GM18498 (cell line): ENCODE results near the gene DNAJC11.

Experiments
- ATAC-seq: cut with Tn5 transposase; IDR thresholded peaks from one replicate; pipeline ENCODE4 v1.9.1; 2021; ENCODE audit warnings: mild to moderate bottlenecking, moderate library complexity; ENCODE audit not compliant: unreplicated experiment

Gene DNAJC11

GRCh38 chr1:6587261-6588005 lies 114.2 kb downstream of the DNAJC11 start:
- no peak for ATAC-seq

- ATAC-seq, result no peak
Measured at GRCh38 chr1:6586404-6586816, 115.2 kb downstream of the DNAJC11 start.

GRCh38 chr1:6585841-6586240 lies 115.8 kb downstream of the DNAJC11 start:
- ATAC-seq, result no peak

- no peak for ATAC-seq
Measured at GRCh38 chr1:6585081-6585722, 116.4 kb downstream of the DNAJC11 start.
